Measurements from ENCODE around the gene ERICH2.
A peak's percentile ranks its signal among the peaks of the same experiment; 100 is the strongest.
"Not testable (repeated sequence)": the region's sequence is repeated elsewhere in the genome, so short reads cannot be mapped to it uniquely, and the experiment has no call there.

The ERICH2 gene, protein sequence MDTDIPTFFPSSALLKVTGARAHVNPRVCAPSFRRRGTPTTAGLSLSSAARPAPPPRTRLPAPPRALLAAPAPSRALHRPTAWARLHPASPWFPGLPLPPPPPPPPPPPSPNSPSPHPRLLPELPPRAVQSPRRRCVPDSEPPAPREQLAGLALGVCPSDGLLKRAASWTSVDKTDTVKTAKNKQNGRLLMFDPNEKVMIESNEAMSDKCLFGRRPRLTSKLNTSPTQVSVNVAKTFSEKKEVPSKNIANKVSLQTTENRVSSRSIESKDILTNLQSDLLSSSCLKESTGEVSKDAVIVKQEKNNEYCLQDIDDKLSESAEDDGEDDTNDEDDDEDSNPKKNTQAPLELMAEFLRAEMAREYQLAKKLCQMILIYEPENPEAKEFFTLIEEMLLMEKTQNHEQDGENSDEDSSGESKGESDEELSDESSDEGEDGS

DNA sequence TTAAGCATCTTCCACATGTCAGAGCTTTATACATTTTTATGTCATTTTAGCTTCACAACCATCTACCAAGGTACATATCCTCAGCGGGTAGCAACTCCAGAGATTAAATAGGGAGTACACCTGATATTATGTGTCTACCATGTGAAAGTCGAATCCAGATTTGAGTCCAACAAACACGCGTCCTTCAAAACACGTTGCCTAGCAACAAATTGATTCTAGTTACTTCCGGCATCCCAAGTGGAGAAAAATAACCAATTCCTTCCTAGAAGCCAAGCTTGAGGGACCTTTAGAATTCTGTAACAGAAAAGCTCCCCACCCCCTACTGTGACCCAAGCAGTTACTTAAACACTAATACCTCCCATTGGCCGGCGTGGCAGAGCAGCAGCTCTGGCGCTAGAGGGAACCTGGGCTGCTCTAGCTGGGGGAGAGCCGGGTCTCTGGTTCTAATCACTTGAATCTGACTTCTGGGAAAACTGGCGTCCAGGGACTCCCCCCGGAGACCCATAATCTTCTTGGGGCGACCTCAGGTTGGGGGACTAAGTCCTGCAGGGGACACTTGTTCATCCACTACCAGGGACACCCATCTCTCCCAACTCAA lies at the start of gene ERICH2:
Gene ERICH2 (plus strand): TSS at position 371 of the 598 bp plus-strand sequence. CDS start 304 bp downstream, outside the sequence.
- H3K4me3 ChIP-seq (ENCODE audit: low read depth, low read length), result peak within 1 kb of the TSS; percentile 72
- DNase-seq (ENCODE audit: low read depth), result no peak

DNA sequence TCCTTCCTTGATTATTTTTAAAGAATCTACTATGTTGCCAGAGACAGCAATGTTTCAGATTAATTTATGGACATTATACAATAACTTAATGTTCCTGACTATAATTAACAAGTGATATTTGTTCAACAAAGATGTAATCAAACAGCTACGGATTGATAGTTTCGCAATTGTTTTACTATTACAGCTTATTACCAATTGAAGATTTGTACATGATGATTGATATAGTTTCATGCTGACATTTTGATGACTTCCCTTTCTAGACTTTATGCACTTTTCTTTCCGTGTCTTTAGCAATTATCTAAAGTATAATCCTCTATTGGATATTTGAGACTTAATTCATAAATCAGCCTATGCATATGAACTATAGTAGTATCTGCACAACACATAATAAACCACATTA lies 48.5 kb upstream of the ERICH2 start:
- no peak for DNase-seq (ENCODE audit: low read depth)
- no peak overlapping the region for H3K4me3 ChIP-seq (ENCODE audit: low read depth, low read length)

DNA sequence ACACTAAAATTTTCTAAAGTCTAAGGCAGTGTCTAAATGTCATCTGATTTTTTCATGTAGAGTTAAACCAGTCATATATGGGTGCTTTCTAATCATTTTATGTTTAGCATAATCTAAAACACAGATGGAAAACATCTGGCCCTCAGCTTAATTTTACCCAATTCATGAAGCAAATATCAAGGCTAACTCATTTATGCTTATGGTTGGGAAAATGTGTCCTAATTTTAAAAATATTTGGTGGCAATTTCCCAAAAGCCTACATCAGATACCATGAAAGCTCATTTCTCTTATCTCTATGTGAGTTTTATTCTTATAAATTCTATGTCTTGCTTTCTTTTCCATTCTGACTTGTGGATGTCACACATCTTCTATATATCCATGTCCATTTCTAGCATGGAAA lies 47.9 kb upstream of the ERICH2 start:
- no peak for DNase-seq (ENCODE audit: low read depth)
- no peak overlapping the region for H3K4me3 ChIP-seq (ENCODE audit: low read depth, low read length)

DNA sequence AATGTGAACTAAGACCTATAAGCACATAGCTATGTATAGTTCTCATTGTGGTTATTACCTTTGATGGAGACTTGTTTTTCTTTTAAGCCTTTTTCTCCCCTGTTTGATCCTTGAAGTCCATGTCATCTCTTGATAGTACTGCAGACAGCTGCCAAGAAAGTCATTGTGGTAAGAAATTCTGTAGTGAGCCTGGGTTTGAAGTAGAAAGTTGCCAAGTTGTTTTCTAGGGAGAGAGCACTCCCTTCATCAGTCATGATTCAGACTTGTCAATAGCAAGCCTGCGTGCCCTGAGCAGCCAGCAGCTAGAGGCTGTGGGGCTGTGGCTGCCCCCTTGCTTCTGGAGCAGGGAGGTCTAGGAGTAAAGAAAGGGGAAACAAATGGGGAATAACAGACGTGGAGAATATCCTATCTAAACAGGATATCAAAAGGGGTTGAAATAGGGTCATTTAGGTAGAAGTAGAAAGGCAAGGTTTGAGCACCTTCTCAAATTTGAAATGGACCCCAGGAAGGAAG lies 46.7 kb upstream of the ERICH2 start:
- DNase-seq (ENCODE audit: low read depth), result no peak
- no peak overlapping the region for H3K4me3 ChIP-seq (ENCODE audit: low read depth, low read length)

DNA sequence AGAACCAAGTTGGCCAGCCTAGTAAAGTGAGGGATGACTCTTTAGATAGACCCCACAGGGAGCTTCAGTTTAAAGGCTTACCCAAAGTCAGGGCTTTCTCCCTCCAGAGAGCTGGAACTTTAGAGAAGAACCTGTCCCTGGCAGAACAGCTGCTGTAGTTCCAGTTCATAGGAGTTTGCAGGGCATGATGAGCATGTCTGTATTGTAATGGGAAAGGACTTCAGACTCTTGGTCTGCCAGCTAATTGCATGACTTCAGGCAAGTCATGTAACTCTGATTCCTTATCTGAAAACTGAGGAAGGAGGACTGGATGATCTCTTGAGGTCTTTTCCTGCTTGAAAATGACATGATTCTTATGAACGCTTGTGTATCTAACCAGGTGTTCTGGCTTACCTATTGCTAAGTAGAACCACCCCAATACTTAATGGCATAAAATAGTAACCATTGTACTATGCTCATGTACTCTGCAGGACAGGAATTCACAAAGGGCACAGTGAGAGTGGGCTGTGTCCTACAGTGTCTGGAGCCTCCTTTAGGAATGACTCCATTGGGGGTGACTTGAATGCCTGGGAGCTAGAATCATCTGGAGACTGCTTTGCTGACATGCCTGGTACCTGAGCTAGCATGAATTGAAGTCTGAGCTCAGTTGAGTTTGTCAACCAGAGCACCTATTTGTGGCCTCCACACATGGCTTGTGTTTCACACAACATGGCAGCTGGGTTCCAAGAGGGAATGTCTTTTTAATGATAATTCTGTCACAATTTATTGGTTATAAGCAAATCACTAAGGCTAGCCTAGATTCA lies 36.2 kb upstream of the ERICH2 start:
- no peak for DNase-seq (ENCODE audit: low read depth)
- H3K4me3 ChIP-seq (ENCODE audit: low read depth, low read length), result no peak overlapping the region

DNA sequence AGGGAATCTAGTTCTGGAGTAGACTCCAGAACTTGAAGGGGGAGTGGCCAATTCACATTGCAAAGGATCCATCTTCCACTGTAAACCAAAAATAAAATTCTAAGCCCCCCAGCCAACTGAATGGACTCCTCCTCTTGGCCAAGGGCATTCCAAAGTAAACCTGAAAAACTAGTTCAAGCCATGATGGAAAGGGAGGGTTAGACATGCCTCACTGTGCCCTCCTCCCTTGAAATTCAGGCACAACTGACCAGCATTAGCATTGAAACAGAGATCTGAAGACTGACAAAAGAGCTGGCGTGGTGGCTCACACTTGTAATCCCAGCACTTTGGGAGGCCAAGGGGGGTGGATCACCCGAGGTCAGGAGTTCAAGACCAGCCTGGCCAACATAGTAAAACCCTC lies 35.6 kb upstream of the ERICH2 start:
- DNase-seq (ENCODE audit: low read depth); H3K4me3 ChIP-seq (ENCODE audit: low read depth, low read length): not testable (repeated sequence)

DNA sequence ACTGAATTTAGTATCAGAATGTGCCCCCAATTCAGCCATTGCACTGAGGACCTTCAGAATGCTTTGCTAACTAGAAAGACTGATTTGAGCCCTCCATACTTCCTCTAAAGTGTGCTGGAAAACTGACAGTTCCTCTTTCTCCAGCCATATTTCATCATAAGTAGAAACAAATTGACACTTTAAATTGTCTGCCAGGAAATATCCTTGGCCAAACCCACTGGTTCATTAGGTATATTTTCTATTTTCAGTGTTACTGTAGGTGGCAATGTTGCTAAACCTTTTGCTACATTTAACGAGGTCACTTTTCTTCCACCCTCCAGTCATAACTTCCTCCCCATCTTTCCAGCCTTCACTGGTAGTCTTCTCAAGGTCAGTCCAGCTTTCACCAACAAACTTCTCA lies 33.5 kb upstream of the ERICH2 start:
- DNase-seq (ENCODE audit: low read depth), result no peak

DNA sequence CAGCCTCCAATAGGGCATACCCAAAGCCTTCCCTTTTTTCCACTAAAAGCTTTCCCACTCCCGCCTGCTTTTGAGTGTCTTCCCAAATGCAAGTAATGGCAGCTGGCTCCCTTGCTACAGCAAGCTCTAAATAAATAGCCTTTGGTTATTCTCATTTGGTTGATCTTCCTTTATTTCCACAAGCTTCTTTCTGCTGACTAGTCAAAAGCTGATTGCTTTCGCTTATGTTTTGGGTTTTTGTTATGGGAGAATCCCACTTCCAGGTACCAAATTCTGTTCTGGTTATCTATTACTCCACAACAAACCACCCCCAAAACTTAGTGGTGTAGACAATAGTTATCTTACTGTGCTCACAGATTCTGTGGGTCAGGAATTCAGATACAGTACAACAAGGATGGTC lies 32.8 kb upstream of the ERICH2 start:
- DNase-seq (ENCODE audit: low read depth), result no peak
- H3K4me3 ChIP-seq (ENCODE audit: low read depth, low read length), result no peak overlapping the region

More for the DNA sequence above, 33.5 kb upstream of the ERICH2 start:
- no peak overlapping the region for H3K4me3 ChIP-seq (ENCODE audit: low read depth, low read length)

DNA sequence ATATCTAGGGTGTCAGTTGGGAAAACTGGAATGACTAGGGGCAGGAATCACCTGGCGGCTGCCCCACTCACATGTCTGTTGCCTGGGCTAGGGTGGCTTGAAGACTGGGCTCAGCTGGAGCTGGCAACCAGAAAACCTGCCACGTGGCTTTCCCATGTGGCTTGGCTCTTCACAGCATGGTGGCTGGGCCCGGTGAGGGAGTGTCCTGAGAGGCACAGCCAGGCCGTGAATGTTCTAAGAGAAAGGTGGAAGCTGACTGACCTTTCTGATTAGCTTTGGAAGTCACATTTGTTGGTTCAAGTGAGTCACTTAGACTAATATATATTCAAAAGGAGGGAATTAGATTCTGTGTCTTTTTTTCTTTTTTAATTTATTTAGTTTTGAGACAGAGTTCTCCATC lies 32.4 kb upstream of the ERICH2 start:
- no peak overlapping the region for H3K4me3 ChIP-seq (ENCODE audit: low read depth, low read length)
- DNase-seq (ENCODE audit: low read depth), result no peak

DNA sequence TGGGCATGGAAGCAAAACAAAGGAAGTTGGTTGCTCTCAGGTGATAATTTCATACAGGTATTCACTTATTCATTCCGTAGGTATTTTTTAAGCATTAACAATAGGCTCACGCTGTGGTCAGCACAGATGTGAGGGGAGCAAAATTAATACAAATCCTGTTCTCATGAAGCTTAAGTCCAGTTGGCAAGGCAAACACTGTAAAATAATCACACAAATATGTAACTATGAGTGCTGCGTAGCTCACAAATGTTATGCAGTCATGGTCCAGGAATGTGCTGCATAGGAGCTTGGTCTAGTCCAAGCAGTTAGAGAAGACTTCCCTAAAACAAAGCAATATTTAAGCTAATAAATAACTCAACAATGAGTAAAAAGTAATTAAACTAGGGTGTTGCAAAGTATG lies 31.1 kb upstream of the ERICH2 start:
- peak; percentile 45 for DNase-seq (ENCODE audit: low read depth)
- H3K4me3 ChIP-seq (ENCODE audit: low read depth, low read length), result no peak overlapping the region

DNA sequence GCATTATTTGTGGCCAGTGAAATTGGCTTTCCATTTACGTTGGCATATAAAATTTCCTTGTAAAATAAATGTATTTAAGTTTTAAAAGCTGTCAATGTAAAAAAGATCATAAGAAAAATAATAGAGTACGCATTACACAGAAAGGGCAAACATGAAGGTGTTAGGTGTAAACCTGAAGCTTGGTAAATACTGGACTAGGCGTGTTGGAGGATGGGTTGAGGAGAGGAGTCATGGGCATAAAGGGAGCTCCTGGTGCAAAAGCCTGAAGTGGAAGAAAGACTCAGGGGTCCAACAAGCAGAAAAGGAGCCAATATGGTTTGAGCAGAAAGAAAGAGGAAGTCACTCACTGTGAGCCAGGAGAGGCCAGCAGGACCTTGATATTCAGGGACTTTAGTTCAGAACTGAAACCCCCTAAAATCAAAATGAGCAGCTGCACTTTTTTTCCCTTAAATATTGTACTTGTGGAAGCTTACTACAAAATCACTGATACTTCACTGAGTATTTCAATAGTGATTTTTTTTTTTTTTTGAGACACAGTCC lies 30.6 kb upstream of the ERICH2 start:
- no peak overlapping the region for H3K4me3 ChIP-seq (ENCODE audit: low read depth, low read length)

DNA sequence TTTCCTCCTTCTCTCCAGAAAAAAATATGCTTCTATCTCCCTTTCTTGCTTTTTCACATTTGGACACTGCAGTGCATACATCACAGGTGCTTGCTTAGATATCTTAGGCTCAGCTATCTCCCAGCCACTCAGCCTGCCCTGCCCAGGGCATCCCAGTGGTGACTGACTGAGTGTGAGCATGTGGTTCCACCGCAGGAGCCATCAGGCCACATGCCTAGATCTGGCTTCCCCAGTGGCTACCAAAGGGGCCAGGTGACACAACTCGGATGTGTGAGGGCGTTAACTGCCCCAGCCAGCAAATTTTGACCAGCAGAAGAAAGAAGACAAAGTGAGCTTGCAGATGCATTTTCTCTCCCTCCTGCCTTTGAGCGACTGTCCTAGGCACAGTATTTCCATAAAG lies 29.5 kb upstream of the ERICH2 start:
- H3K4me3 ChIP-seq (ENCODE audit: low read depth, low read length), result no peak overlapping the region
- DNase-seq (ENCODE audit: low read depth), result no peak

More for the DNA sequence above, 30.6 kb upstream of the ERICH2 start:
- DNase-seq (ENCODE audit: low read depth), result no peak

DNA sequence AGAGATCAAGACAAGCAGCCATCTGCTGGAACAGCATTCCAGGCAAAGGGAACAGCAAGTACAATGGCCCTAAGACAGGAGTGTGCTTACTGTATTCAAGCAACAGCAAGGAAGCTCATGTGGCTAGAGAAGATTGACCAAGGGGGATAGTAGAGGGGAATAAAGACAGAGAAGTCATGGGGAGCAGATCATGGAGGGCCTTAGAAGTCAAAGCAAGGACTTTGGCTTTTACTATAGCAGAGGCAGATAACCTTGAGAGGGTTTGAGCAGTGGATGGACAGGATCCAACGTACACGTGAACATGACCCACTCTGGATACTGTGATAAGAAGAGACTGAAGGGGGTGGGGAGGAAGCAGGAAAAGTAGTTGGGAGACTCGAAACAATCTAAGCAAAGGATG lies 28.2 kb upstream of the ERICH2 start:
- no peak for DNase-seq (ENCODE audit: low read depth)
- no peak overlapping the region for H3K4me3 ChIP-seq (ENCODE audit: low read depth, low read length)

DNA sequence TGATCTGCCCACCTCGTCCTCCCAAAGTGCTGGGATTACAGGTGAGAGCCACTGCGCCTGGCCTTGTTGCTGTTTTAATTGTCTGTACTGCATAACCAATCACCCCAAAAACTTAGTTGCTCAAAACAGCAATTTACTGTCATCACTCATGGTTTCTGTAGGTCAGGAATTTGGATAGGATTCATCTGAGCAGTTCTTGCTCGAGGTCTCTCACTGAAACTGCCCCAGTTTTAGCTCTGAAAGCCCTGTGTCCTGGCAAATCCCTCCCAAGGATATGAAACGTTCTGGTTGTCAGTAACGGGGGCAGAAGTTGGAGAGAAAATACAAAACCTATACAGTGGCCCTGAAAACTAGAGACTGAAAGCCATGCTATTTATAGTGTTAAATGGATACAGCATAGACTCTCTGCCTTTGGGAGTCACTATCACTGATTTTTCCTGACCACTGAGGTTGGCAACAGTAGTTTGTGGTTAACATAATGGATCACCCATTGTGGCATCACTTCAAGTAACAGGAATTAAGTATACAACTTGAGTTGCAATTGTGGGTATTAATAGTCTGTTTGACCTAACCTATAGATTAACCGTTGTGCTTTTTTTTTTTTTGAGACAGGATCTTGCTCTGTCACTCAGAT lies 27.2 kb upstream of the ERICH2 start:
- no peak overlapping the region for H3K4me3 ChIP-seq (ENCODE audit: low read depth, low read length)

DNA sequence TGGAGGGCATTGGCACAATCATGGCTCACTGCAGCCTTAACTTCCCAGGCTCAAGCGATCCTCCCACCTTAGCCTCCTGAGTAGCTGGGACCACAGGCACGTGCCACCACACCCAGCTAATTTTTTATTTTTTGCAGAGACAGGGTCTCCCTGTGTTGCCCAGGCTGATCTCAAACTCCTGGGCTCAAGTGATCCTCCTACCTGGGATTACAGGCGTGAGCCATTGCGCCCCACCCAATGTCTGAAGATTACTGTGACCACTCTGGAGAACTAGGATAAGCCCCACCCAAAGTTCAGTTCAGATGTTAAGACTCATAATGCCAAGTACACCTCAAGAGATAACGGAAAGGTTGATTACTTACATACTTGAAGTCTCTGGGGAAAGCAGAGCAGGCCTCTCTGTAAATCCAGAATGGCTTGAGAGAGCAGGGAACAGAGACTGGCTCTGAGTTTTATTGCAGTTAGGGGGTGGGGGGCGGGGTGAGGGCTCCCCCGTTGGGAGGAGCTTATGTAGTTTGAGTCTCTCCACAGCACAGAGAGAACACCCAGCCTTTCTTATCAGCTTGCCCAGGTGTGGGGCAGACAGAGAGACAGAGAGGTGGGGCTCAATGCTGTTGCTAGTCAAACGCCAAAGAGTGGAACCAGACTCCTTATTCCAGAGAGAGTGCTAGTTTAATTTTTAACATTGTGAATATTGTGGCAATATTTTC lies 26.5 kb upstream of the ERICH2 start:
- no peak overlapping the region for H3K4me3 ChIP-seq (ENCODE audit: low read depth, low read length)
- DNase-seq (ENCODE audit: low read depth), result no peak

More for the DNA sequence above, 27.2 kb upstream of the ERICH2 start:
- DNase-seq (ENCODE audit: low read depth), result no peak

DNA sequence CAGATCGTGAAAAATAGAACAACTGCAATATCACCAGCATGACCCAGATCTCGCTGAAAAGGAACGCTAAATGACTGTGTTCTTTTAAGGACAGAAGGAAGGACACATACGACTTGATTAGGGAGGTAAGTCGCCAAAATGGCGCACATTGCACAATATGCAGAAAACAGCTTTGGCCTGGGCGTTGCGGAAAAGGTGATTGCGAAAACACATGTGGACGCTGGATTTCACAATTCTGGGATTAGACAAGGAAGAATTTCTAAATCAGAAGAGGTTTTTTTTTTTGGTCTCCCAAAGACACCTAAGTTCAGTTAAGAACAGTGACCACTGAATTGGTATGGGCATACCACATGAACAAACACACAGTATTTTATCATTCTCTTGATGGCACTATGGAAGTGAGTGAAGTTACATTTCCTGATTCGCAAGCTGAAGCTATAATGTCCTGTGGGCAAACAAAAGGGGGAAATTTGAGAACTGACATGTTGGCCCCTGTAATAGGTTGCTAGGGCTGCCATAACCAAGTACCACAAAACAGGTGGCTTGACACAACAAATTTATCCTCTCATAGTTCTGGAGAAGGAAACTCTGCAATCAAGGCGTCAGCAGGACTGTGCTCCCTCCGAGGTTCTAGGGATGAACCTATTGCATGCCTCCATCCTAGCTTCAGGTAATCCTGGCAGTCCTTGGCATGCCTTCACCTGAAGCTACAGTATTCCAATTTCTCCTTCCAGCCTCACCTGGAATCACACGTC lies 25.8 kb upstream of the ERICH2 start:
- DNase-seq (ENCODE audit: low read depth), result no peak
- H3K4me3 ChIP-seq (ENCODE audit: low read depth, low read length), result no peak overlapping the region

DNA sequence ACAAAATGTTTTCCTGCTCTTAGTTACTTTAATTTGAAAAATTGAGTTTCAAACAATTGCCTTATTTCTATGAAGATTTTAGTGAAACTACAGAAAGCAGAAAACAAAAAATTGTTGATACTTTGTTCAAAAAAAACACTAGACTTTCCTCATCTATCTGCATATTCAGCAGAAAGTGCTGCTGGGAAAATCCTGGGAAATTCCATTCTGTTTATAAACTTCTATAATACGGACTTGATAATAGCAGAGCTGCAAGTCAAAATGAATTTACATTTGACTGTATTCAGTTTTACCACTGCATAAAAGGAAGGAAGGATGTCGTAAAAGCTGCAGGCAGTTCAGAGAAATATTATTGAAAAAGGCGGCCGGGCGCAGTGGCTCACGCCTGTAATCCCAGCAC lies 24.9 kb upstream of the ERICH2 start:
- no peak overlapping the region for H3K4me3 ChIP-seq (ENCODE audit: low read depth, low read length)
- DNase-seq (ENCODE audit: low read depth), result no peak

DNA sequence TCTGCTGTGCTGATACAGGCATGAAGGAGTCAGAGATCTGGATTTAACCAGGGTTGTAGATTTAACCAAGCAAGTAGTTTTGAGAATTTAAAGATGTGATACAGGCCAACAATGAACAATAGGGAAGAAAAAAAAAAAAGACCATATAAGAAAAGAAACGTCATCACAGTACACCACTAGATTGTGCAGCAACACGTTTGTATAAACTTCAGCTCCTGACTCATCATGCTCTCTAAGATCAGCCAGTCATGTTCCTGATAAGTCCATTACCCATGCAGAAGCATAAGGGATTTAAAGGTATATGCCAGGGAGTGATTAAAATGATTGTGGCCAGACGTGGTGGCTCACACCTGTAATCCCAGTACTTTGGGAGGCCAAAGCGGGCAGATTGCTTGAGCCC lies 22.3 kb upstream of the ERICH2 start:
- H3K4me3 ChIP-seq (ENCODE audit: low read depth, low read length), result no peak overlapping the region
- peak; percentile 29 for DNase-seq (ENCODE audit: low read depth)
